ENCODE measurements around the gene HRH1. TPM values are rescaled to one million over a fixed set of nuclear protein-coding genes. Genes with fewer than 3 reads are reported as not detected.
"Not testable (repeated sequence)": the region's sequence is repeated elsewhere in the genome, so short reads cannot be mapped to it uniquely, and the experiment has no call there.

HRH1 gene
- total RNA-seq, 3 donors from 2014 or later = 2.3 to 6.5 (median 3.6) TPM

DNA sequence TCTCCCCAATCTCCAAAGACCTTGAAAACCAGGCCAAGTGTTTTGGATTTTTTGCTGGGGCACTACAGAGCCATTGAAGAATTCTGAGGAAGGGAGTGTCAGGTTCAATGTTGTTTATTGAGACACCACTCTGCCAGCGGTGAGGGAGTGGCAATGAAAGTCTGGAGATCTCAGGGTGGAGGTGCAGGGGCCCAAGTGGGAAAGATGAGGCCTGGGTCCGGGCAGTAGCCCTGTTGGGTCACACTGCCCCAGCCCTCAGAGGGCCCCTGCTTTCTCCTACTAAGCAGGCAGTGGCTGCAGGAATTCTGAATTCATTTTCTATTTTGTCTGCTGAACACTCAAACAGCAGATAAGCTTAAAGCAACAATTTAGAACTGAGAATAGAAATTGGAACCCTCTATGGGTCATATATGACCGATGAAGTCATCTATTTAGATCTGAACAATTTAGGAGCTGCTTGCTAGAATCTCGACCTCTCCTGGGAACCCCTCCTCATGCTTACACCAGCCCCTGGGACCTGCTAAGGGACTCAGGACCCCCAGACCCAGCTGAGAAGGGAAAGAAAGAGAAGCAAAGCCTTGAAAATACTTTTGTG lies 17.9 kb downstream of the HRH1 start:
- Mint-ChIP-seq H3K4me1 (ENCODE audit: low read depth) (no peaks in the 10 kb centered on the region), H3K4me3 (no peak overlapping the region), H3K9me3 (no peaks in the 10 kb centered on the region), H3K27me3 (ENCODE audit: low read depth) (peaks cover 2% of the 10 kb centered on the region), H3K36me3 (ENCODE audit: insufficient read depth) (no peaks in the 10 kb centered on the region)
- ATAC-seq (no peak), DNase-seq (no peak)

DNA sequence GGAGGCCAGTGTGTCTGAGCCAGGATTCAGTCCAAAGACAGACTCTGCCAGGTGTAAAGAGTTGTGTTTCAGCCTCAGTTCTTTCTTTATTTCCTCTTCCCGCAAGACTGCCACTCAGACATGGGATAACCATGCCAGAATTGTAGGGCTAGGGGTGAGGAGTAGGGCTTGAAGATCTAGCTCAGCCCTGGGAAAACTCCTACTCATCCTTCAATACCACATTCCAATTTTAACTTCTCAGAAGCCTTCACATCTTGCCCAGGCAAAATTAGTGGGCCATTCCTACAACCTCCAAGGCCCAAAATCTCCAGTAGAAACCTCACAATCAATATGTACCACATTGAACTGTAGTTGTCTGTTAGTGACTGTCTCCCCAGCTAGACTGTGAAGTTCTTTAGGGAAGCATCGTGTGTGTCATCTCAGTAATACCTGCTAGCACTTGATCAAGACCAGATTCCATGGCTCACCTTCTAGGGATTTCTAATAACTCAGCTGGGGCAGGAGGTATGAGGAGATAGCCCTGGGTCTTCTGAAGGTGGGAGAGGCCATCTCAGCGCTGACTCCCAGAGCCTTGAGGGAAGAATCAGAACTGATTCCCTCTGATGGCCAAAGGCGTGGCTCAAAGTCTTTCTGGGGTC lies 19.7 kb downstream of the HRH1 start:
- no peaks in the 10 kb centered on the region for H3K36me3 Mint-ChIP-seq (ENCODE audit: insufficient read depth)
- H3K4me1 Mint-ChIP-seq (ENCODE audit: low read depth) = no peaks in the 10 kb centered on the region
- H3K4me3 Mint-ChIP-seq = no peak overlapping the region
- no peaks in the 10 kb centered on the region for H3K9me3 Mint-ChIP-seq
- no peak for ATAC-seq
- peaks cover 2% of the 10 kb centered on the region for H3K27me3 Mint-ChIP-seq (ENCODE audit: low read depth)
- DNase-seq = no peak

DNA sequence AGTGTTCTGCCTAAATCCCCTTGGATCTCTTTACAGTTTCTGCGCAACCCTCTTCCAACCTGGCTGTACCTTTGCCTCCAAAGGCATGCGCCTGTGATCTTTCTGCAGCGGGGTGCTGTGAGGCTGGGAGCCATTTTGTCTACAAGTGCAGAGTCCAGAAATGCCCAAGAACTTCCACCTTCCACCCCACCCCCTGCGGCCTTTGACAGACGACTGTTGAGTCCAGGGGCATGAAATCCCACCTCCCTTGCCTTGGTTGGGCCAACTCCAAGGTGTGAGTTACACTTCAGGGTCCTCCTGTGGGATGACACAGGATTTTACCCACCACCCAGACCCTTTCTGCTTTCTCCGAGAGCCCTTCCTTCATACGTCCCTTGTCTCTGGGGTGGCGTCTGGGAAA lies 24.1 kb downstream of the HRH1 start:
- no peak for ATAC-seq

DNA sequence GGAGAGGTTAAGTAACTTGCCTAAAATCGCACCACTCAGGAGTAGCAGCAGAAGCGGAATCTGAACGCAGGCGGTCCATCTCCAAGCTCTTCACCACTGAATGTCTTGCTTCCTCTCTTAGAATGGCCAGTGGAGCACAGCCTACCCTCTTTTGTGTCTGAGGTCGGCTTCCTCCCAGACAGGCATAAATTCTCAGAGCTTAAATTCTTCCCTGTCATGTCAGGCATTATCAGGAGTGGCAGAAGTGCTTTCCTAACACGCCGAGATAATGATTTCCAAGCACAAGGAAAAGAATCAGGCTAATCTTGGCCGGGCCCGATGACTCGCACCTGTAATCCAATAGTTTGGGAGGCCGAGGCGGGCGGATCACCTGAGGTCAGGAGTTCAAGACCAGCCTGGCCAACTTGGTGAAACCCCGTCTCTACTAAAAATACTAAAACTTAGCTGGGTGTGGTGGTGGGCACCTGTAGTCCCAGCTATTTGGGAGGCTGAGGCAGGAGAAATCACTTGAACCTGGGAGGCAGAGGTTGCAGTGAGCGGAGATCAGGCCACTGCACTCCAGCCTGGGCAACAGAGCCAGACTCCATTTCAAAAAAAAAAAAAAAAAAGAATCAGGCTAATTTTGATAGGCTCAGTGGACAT lies 30.2 kb downstream of the HRH1 start:
- H3K4me1 Mint-ChIP-seq (ENCODE audit: low read depth); H3K27me3 Mint-ChIP-seq (ENCODE audit: low read depth); H3K9me3 Mint-ChIP-seq; ATAC-seq; H3K36me3 Mint-ChIP-seq (ENCODE audit: insufficient read depth); H3K4me3 Mint-ChIP-seq; DNase-seq: not testable (repeated sequence)

More for the DNA sequence above, 24.1 kb downstream of the HRH1 start:
- Mint-ChIP-seq H3K9me3 (no peaks in the 10 kb centered on the region), H3K27me3 (ENCODE audit: low read depth) (no peaks in the 10 kb centered on the region), H3K36me3 (ENCODE audit: insufficient read depth) (no peaks in the 10 kb centered on the region), H3K4me1 (ENCODE audit: low read depth) (no peaks in the 10 kb centered on the region), H3K4me3 (no peak overlapping the region)
- DNase-seq = no peak

DNA sequence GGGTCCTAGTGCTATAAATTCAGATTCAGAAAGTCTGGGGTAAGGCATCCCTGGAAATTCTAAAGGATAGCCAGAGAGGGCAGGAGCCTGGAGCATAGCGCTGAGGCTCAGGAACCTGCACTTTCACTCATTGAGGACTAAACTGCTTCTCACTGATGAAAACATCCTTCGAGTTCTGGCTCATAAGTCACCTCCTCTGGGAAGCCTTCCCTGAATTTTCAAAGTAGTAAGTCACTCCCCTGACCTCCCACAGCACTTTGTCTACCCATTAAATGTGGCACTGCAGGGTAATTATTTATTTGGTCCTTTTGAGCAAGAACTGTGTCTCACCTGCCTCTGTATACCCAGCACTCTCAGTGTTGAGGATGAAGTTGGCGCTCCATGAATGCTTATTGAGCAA lies 30.9 kb downstream of the HRH1 start:
- Mint-ChIP-seq H3K27me3 (ENCODE audit: low read depth) (peaks cover 4% of the 10 kb centered on the region), H3K36me3 (ENCODE audit: insufficient read depth) (no peaks in the 10 kb centered on the region), H3K4me1 (ENCODE audit: low read depth) (no peaks in the 10 kb centered on the region), H3K9me3 (no peaks in the 10 kb centered on the region), H3K4me3 (no peak overlapping the region)
- no peak for ATAC-seq
- no peak for DNase-seq

DNA sequence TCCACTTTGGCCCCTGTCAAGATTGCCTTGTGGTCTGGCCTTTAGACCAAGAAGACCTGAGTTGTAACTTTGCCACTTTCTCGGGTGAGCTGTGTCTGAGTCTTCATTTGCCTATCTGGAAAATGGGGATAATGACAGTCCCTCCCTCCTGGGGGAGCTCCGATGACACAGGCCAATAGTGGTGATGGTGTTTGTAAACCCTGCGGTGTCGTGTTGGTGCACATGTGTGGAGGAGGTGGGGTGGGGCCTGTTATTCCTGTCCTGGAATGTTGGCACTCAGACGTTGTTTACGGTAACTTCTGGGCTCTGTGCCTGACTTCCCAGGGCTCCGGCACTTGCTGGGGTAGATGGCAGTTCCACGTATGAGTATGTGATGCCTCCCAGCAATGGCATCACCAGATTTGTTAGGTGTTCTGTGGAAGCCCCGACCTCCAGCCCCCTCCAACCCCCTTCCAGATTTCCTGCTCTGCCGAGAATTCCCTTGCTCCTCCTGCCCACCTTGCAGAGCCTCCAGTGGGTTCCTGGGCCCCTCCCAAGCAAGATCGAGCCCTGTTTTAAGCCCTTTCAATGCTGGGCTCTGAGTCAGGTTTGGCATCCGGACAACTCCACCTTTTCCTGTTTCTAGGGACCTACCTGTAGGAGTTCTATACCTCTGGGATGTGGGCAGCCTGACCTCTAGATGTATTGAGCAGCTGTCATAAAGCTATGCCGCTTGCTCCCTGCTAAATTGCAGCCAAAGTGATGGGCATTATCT lies 31.4 kb downstream of the HRH1 start:
- no peaks in the 10 kb centered on the region for H3K9me3 Mint-ChIP-seq
- no peak for ATAC-seq
- H3K4me3 Mint-ChIP-seq = no peak overlapping the region
- no peaks in the 10 kb centered on the region for H3K4me1 Mint-ChIP-seq (ENCODE audit: low read depth)
- no peaks in the 10 kb centered on the region for H3K36me3 Mint-ChIP-seq (ENCODE audit: insufficient read depth)
- peaks cover 4% of the 10 kb centered on the region for H3K27me3 Mint-ChIP-seq (ENCODE audit: low read depth)
- DNase-seq = no peak

DNA sequence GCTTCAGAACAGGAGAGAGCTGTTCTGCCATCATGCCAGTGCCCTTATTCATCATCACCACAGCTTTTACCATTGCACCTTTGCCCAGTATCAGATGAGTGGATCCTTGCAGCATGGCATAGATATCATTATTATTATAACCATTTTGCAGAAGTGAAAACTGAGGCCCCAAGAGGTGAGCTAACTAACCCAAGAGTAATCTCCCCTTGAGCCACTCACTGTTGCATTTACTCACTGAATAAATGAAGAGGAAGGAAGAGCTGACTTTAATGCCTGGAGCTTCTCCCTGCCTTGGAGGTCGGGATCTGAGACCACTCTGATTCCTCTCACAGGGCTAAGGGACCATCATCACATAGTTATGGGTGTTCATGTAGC lies 32.0 kb downstream of the HRH1 start:
- Mint-ChIP-seq H3K4me3 (no peak overlapping the region), H3K27me3 (ENCODE audit: low read depth) (peaks cover 4% of the 10 kb centered on the region), H3K4me1 (ENCODE audit: low read depth) (no peaks in the 10 kb centered on the region), H3K9me3 (no peaks in the 10 kb centered on the region), H3K36me3 (ENCODE audit: insufficient read depth) (no peaks in the 10 kb centered on the region)
- no peak for ATAC-seq
- no peak for DNase-seq

DNA sequence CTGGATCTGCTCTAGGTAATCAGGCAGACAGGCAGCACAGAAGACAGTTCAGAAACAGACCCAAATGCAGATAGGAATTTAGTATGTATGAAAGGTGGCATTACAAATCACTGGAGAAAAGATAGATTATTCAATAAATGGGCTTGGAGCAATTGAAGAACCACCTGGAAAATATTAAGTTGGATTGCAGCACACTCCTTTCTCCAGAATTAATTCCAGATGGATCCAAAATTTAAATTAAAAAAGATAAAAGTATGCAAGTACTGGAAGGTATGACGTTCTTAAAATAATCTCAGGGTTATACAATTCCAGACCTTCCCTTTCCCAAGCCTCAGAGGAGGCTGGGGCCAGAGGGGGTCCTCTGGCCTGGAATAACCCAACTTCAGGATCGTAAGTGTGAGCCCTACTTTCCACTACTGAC lies 32.5 kb downstream of the HRH1 start:
- peaks cover 4% of the 10 kb centered on the region for H3K27me3 Mint-ChIP-seq (ENCODE audit: low read depth)
- ATAC-seq = no peak
- no peaks in the 10 kb centered on the region for H3K9me3 Mint-ChIP-seq

DNA sequence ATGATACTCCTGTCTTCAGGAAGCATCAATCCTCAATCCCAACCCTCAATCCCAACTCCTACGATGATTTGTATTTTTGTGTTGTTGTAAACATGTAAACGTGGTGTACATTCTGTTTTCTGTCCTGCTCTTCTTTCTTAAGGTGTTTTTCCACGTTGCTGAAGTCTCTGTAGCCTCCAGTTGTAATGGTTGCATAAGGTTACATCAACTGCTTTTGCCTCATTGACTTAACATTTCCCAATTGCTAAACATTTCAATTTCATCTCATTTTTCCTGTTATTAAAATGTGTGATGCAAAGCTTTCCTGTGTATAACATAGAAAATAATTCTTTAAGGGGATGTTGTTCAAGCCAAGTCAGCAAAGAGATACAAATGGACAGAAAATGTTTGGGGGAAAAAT lies 33.4 kb downstream of the HRH1 start:
- no peaks in the 10 kb centered on the region for H3K9me3 Mint-ChIP-seq
- peaks cover 4% of the 10 kb centered on the region for H3K27me3 Mint-ChIP-seq (ENCODE audit: low read depth)
- no peaks in the 10 kb centered on the region for H3K36me3 Mint-ChIP-seq (ENCODE audit: insufficient read depth)
- DNase-seq (no peak), ATAC-seq (no peak)
- no peaks in the 10 kb centered on the region for H3K4me1 Mint-ChIP-seq (ENCODE audit: low read depth)
- no peak overlapping the region for H3K4me3 Mint-ChIP-seq

More for the DNA sequence above, 32.5 kb downstream of the HRH1 start:
- DNase-seq = no peak
- no peaks in the 10 kb centered on the region for H3K4me1 Mint-ChIP-seq (ENCODE audit: low read depth)
- no peaks in the 10 kb centered on the region for H3K36me3 Mint-ChIP-seq (ENCODE audit: insufficient read depth)
- H3K4me3 Mint-ChIP-seq = no peak overlapping the region

DNA sequence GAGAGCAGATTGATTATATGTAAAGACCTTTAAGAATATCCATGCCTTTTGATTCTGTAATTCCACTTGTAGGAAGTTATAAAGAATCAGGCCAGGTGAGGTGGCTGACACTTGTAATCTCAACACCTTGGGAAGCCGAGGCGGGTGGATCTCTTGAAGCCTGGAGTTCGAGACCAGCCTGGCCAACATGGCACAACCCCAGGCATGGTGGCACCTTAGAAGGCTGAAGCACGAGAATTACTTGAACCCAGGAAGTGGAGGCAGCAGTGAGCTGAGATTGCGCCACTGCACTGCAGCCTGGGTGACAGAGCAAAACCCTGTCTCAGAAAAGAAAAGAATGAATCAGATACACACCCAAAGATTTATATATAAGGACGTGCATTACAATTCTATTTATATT lies 33.9 kb downstream of the HRH1 start:
- Mint-ChIP-seq H3K9me3 (no peaks in the 10 kb centered on the region), H3K4me3 (no peak overlapping the region), H3K4me1 (ENCODE audit: low read depth) (no peaks in the 10 kb centered on the region), H3K36me3 (ENCODE audit: insufficient read depth) (no peaks in the 10 kb centered on the region), H3K27me3 (ENCODE audit: low read depth) (peaks cover 4% of the 10 kb centered on the region)
- ATAC-seq = no peak
- no peak for DNase-seq

DNA sequence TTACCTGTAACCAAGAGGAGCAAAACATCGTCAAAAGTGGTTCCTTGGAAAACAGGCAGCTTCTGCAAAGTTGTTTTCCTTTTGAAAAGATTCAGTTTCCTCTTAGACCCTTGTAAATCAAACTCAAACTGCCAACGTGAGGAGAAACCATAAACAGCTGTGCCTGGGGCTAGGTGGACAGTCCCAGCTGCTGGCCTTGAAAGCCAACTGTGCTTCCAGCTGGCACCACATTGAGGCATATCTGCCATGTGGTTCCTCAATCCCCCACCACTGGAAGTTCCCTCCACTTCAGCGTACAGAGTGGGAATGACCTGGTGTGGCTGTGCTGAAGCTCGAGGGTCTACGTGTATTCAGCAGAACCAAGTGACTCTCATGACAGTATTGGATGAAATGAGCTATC lies 40.9 kb downstream of the HRH1 start:
- Mint-ChIP-seq H3K36me3 (ENCODE audit: insufficient read depth) (no peaks in the 10 kb centered on the region), H3K4me3 (no peak overlapping the region), H3K4me1 (ENCODE audit: low read depth) (peaks cover 8% of the 10 kb centered on the region), H3K9me3 (no peaks in the 10 kb centered on the region), H3K27me3 (ENCODE audit: low read depth) (peaks cover 19% of the 10 kb centered on the region)
- DNase-seq (no peak), ATAC-seq (no peak)

DNA sequence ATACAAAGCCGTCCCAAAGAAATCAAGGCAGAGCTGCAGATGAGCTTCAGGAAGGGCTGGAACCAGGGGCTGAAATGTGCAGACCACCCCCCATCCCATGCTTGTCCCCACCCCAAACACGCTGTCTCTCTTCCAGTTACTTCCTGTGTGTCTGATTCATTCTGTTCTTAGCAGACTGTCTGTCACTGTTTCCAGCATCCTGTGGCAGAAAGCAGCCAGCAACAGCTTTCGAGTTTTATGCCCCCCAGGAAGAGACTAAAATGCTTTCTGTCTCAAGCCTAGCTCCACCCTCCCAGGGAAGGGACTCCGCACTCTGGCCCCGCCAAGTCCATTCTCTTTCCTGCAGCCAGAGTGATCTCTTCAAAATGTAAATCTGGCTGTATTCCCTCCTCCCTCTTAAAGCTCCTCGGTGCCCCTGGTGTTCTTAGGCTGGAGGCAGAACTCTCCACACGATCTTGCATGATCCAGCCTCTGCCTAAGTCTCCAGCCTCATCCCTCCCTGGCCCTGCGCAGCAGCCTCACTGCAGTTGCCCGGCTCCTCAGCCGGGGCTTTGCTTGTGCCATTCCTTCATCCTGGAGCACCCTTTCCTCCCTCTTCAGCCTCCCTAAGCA lies 41.5 kb downstream of the HRH1 start:
- Mint-ChIP-seq H3K4me1 (ENCODE audit: low read depth) (peaks cover 8% of the 10 kb centered on the region), H3K27me3 (ENCODE audit: low read depth) (peaks cover 19% of the 10 kb centered on the region), H3K36me3 (ENCODE audit: insufficient read depth) (no peaks in the 10 kb centered on the region), H3K4me3 (no peak overlapping the region), H3K9me3 (no peaks in the 10 kb centered on the region)
- peak; percentile 63 to 70 for ATAC-seq
- DNase-seq = no peak

DNA sequence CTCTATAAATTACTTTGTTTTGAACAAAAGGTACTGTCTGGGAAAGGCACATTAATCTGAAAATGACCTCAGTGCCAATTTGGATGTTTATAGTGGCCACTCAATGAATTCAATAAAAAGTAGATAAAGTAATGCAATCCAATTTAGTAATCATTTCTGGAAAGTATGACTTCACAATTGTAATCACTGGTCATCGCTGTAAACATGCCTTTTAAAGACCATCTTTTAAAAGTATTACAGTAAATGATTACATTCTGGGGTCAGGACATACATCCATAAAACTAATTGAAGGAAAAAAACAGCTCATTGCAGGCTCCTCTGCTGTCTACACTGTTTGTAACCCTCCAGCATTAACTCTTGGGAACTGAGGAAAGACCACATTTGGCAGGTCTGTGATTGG lies 43.2 kb downstream of the HRH1 start:
- H3K27me3 Mint-ChIP-seq (ENCODE audit: low read depth) = peaks cover 25% of the 10 kb centered on the region
- peaks cover 8% of the 10 kb centered on the region for H3K4me1 Mint-ChIP-seq (ENCODE audit: low read depth)
- no peak overlapping the region for H3K4me3 Mint-ChIP-seq
- H3K36me3 Mint-ChIP-seq (ENCODE audit: insufficient read depth) = no peaks in the 10 kb centered on the region
- H3K9me3 Mint-ChIP-seq = no peaks in the 10 kb centered on the region
- no peak for ATAC-seq
- DNase-seq = no peak

DNA sequence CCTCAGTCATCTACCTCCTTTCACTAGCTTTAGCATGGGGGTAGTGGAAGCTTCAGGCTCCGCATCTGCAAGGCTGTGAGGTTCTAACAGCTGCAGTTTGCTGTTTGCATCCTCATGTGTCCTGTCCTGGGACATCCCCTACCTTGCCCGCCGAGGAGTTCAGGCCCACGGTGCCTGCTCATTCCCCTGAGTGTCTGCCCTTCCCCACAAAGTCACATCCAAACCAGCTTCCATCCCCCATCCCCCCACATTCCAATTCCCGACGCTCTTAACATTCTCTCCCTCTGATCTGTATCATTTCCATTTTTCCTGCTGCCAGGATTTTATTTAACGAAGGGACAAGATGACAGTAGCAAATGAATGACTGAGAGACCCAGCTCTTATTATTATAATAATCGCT lies 43.8 kb downstream of the HRH1 start:
- H3K9me3 Mint-ChIP-seq = no peaks in the 10 kb centered on the region
- ATAC-seq = no peak
- no peak for DNase-seq
- H3K36me3 Mint-ChIP-seq (ENCODE audit: insufficient read depth) = no peaks in the 10 kb centered on the region
- H3K27me3 Mint-ChIP-seq (ENCODE audit: low read depth) = peaks cover 29% of the 10 kb centered on the region
- peaks cover 8% of the 10 kb centered on the region for H3K4me1 Mint-ChIP-seq (ENCODE audit: low read depth)
- no peak overlapping the region for H3K4me3 Mint-ChIP-seq

Data from activated T-cell treated with anti-CD3 and anti-CD28 coated beads, Interleukin-2, amount 50 U/mL, for 4 hours (primary cell).